ENCODE results near the gene IZUMO1R. TPM values are rescaled to one million over a fixed set of nuclear protein-coding genes. Genes with fewer than 3 reads are reported as not detected.

Gene IZUMO1R
- total and polyA plus RNA-seq, 2 of the 8 experiments (the other 6 are each of a cell fraction or from before 2014, with no cell fraction given) = not detected

- Histone ChIP-seq H3K23me2 (ENCODE audit: low read depth, low read length) (no peaks in the 10 kb centered on the region), H3K14ac (ENCODE audit: insufficient read length) (no peak overlapping the region), H2BK5ac (ENCODE audit: low read depth, low read length) (no peak overlapping the region), H2BK20ac (ENCODE audit: low read length) (no peak overlapping the region), H3K9ac (replicated peaks in 1 of 4; ENCODE audit: extremely low read depth in 1 of 4, low read depth in 3 of 4, low read length in 3 of 4) (no peak overlapping the region), H3K4me2 (ENCODE audit: insufficient read depth in 1 of 2, low read depth in 2 of 2, low read length in 2 of 2) (no peak overlapping the region), H3K4me1 (replicated peaks in 1 of 4; ENCODE audit: control insufficient read depth in 3 of 4, insufficient read depth in 4 of 4, low read length in 3 of 4) (no peaks in the 10 kb centered on the region), H3K4me3 (ENCODE audit: extremely low read depth in 1 of 4, insufficient read depth in 2 of 4, low read depth in 3 of 4, low read length in 4 of 4) (no peak overlapping the region), H4K8ac (ENCODE audit: extremely low read depth, insufficient read depth, low read length) (no peak overlapping the region), H2BK12ac (ENCODE audit: low read depth, low read length) (no peak overlapping the region), H2AK5ac (ENCODE audit: low read depth, low read length) (no peak overlapping the region), H2AFZ (ENCODE audit: low read length) (no peak overlapping the region), H4K20me1 (replicated peaks in 1 of 2; ENCODE audit: control insufficient read depth in 1 of 2, insufficient read depth in 2 of 2, low read length in 2 of 2) (no peaks in the 10 kb centered on the region), H3K9me3 (ENCODE audit: insufficient read depth in 2 of 2, low read depth in 1 of 2, low read length in 1 of 2) (no peaks in the 10 kb centered on the region), H3K27ac (ENCODE audit: low read depth, low read length) (no peak overlapping the region), H3K27me3 (replicated peaks in 1 of 4; ENCODE audit: control insufficient read depth in 3 of 4, extremely low read depth in 1 of 4, insufficient read depth in 3 of 4, low read length in 3 of 4) (peaks cover 0 to 1% (median 0%) of the 10 kb centered on the region in 4 experiments; a peak in 1 of 7 replicates), H3K36me3 (ENCODE audit: control insufficient read depth in 2 of 4, insufficient read depth in 4 of 4, low read length in 3 of 4) (no peaks in the 10 kb centered on the region), H2BK15ac (ENCODE audit: low read length) (no peak overlapping the region), H3K56ac (replicated peaks; ENCODE audit: insufficient read length, low read depth, low read length) (no peak overlapping the region), H3K18ac (ENCODE audit: extremely low read depth, low read length) (no peak overlapping the region), H3K23ac (ENCODE audit: insufficient read length) (no peak overlapping the region), H4K5ac (ENCODE audit: insufficient read length, low read depth, low read length) (no peak overlapping the region), H3K79me1 (ENCODE audit: low read depth, low read length) (no peaks in the 10 kb centered on the region), H3K79me2 (ENCODE audit: control insufficient read depth in 1 of 2, insufficient read depth in 2 of 2, low read length in 2 of 2) (no peaks in the 10 kb centered on the region), H3K4ac (replicated peaks; ENCODE audit: insufficient read length, low read depth, low read length) (no peak overlapping the region), H4K91ac (replicated peaks; ENCODE audit: insufficient read length, low read length) (no peak overlapping the region), H2BK120ac (replicated peaks; ENCODE audit: low read depth, low read length) (no peak overlapping the region)
- no peak for FAIRE-seq
- DNase-seq (ENCODE audit: low read depth in 1 of 2, low spot score in 2 of 2) = no peak
- TF ChIP-seq EGR1 (IDR thresholded peaks at IDR 0.05; ENCODE audit: borderline replicate concordance, low read depth, low read length) = no peak
- no peak for TF ChIP-seq CBX5 (IDR thresholded peaks at IDR 0.05; ENCODE audit: low read depth, low read length)
- TF ChIP-seq JUN (IDR thresholded peaks at IDR 0.05; ENCODE audit: low read depth, low read length) = no peak
- TF ChIP-seq MAX (IDR thresholded peaks at IDR 0.05) = no peak
- TF ChIP-seq ZNF274 (IDR thresholded peaks at IDR 0.05; ENCODE audit: borderline replicate concordance, extremely low read depth, low read length) = no peak
- TF ChIP-seq KDM1A (IDR thresholded peaks at IDR 0.05; ENCODE audit: borderline replicate concordance, low read length) = no peak
- TF ChIP-seq SRF (IDR thresholded peaks at IDR 0.05; ENCODE audit: low read depth, low read length) = no peak
- TF ChIP-seq EZH2 (IDR thresholded peaks at IDR 0.05; ENCODE audit: low read depth, low read length, severe bottlenecking) = no peak
- TF ChIP-seq PHF8 (conservative IDR thresholded peaks at IDR 0.05; ENCODE audit: low read depth, low read length) = no peak
- TF ChIP-seq MAFK (IDR thresholded peaks at IDR 0.05; ENCODE audit: low read depth, low read length) = no peak
- no peak for TF ChIP-seq POU5F1 (IDR thresholded peaks at IDR 0.05; ENCODE audit: low read depth, low read length)
- no peak for TF ChIP-seq JUND (IDR thresholded peaks at IDR 0.05; ENCODE audit: low read length)
- TF ChIP-seq USF2 (IDR thresholded peaks at IDR 0.05; ENCODE audit: low read length) = no peak
- TF ChIP-seq TEAD4 (IDR thresholded peaks at IDR 0.05; ENCODE audit: low read depth, low read length) = no peak
- WGBS, 2 experiments (ENCODE audit: extremely low coverage in 1 of 2, insufficient coverage in 1 of 2, insufficient read length in 1 of 2, insufficient replicate concordance in 2 of 2, low coverage in 1 of 2, low lambda C conversion rate in 2 of 2, missing lambda C conversion rate in 1 of 2) = 45% methylated on average over 3 of the region's 3 CpGs; no CpG with 5 or more reads in 1 of the 2 experiments
- POLR2A ChIA-PET (ENCODE audit: partially characterized antibody) = no interaction called here
- CTCF ChIA-PET (ENCODE audit: partially characterized antibody) = interaction anchor here (0.6 to 4.5 kb wide), 20 partner anchors 9 to 431 kb away, joined by 3 to 60 read pairs (median 4); no protein-coding TSS in a partner anchor
These were observed 22.6 kb downstream of the IZUMO1R start for GRCh38 chr11:94326947-94327346.

All from H1 (cell line).